SK-N-SH (cell line): ENCODE results near the gene FAM120B. TPM values are rescaled to one million over a fixed set of nuclear protein-coding genes. Genes with fewer than 3 reads are reported as not detected.

Experiments used
- CTCF ChIA-PET: fragments of 300-600, 350-600 bp; formaldehyde crosslinking; extraction: SDS; loops from one replicate; lab custom pipeline; 2021; lab: Yijun Ruan, JAX
- POLR2A ChIA-PET: fragments of 350-600 bp; sonication (Branson Sonifier 250); formaldehyde crosslinking; extraction: SDS; loops from one replicate; lab custom pipeline; 2020; ENCODE audit warnings: antibody characterized with exemption, inconsistent platforms; lab: Yijun Ruan, JAX
- DNase-seq: peaks from one replicate; pipeline ENCODE4 v3.0.0; 2012
- H2AFZ ChIP-seq: fragments of 200-600 bp; sonication (generic); 2 replicates; pipeline ENCODE4 v1.8.1; 2016; ENCODE audit warnings: antibody characterized with exemption, mild to moderate bottlenecking, low read depth
- H3F3A ChIP-seq: fragments of 200-600 bp; sonication (generic); replicated peaks from 2 replicates; pipeline ENCODE3; 2016; ENCODE audit warnings: antibody characterized with exemption, mild to moderate bottlenecking; ENCODE audit not compliant: insufficient read depth
- H3K27ac ChIP-seq, 2 experiments: fragments of 200-500 bp in 1 of 2; fragments of 200-600 bp in 1 of 2; sonication (Bioruptor generic) in 1 of 2; sonication (generic), shearing (Covaris generic) in 1 of 2; 2 replicates each; pipeline versions ENCODE4 v1.5.1 to v1.6.1; 2014 to 2016; ENCODE audit warnings: low read depth in 2 of 2, inconsistent platforms in 1 of 2, low read length in 1 of 2, mild to moderate bottlenecking in 1 of 2, mixed read lengths in 1 of 2
- H3K27me3 ChIP-seq: fragments of 200-600 bp; sonication (generic), shearing (Covaris generic); 2 replicates; pipeline ENCODE4 v1.6.1; 2016; ENCODE audit warnings: mixed run types; ENCODE audit not compliant: insufficient read depth
- H3K36me3 ChIP-seq, 2 experiments: fragments of 200-500 bp in 1 of 2; fragments of 200-600 bp in 1 of 2; sonication (Bioruptor generic) in 1 of 2; sonication (generic) in 1 of 2; replicated peaks in 1 of 2; 2 replicates each; pipeline versions ENCODE3 to v1.5.1; 2014 to 2016; ENCODE audit warnings: low read length in 1 of 2, mild to moderate bottlenecking in 1 of 2; ENCODE audit not compliant: insufficient read depth in 2 of 2, control insufficient read depth in 1 of 2
- H3K4me1 ChIP-seq, 2 experiments: fragments of 200-500 bp in 1 of 2; fragments of 200-600 bp in 1 of 2; sonication (Bioruptor generic) in 1 of 2; sonication (generic), shearing (Covaris generic) in 1 of 2; 2 replicates each; pipeline versions ENCODE4 v1.5.1 to v1.6.1; 2014 to 2016; ENCODE audit warnings: low read depth in 1 of 2, low read length in 1 of 2, mixed run types in 1 of 2; ENCODE audit not compliant: insufficient read depth in 2 of 2, control insufficient read depth in 1 of 2
- H3K4me2 ChIP-seq: fragments of 200-600 bp; sonication (generic), shearing (Covaris generic); 2 replicates; pipeline ENCODE4 v1.6.1; 2017; ENCODE audit warnings: mixed run types
- H3K4me3 ChIP-seq, 2 experiments: fragments of 200-500 bp in 1 of 2; fragments of 200-600 bp in 1 of 2; sonication (Bioruptor generic) in 1 of 2; sonication (generic), shearing (Covaris generic) in 1 of 2; 2 replicates each; pipeline versions ENCODE4 v1.5.1 to v1.8.1; 2014 to 2016; ENCODE audit warnings: low read depth in 2 of 2, inconsistent platforms in 1 of 2, low read length in 1 of 2, mild to moderate bottlenecking in 1 of 2, mixed read lengths in 1 of 2, moderate library complexity in 1 of 2
- H3K79me2 ChIP-seq: fragments of 200-600 bp; sonication (generic); 2 replicates; pipeline ENCODE4 v1.8.1; 2017; ENCODE audit warnings: mild to moderate bottlenecking; ENCODE audit not compliant: insufficient read depth
- H3K9ac ChIP-seq: fragments of 200-600 bp; sonication (generic); 2 replicates; pipeline ENCODE4 v1.6.1; 2017; ENCODE audit warnings: mixed run types
- H3K9me2 ChIP-seq: fragments of 200-600 bp; sonication (generic); 2 replicates; pipeline ENCODE4 v1.6.1; 2017; ENCODE audit warnings: mixed run types
- H3K9me3 ChIP-seq: fragments of 200-600 bp; sonication (generic); 2 replicates; pipeline ENCODE4 v1.6.1; 2017; ENCODE audit warnings: mixed run types, mild to moderate bottlenecking, moderate library complexity
- H4K20me1 ChIP-seq: fragments of 200-600 bp; sonication (generic); 2 replicates; pipeline ENCODE4 v1.6.1; 2017; ENCODE audit warnings: mild to moderate bottlenecking, mixed run types; ENCODE audit not compliant: insufficient read depth
- CHD2 ChIP-seq: fragments of 150-350 bp; IDR thresholded peaks from 2 replicates; pipeline ENCODE4 v1.6.1; 2018; ENCODE audit warnings: low read length; ENCODE audit not compliant: partially characterized antibody
- FOSL2 ChIP-seq: IDR thresholded peaks from 2 replicates; pipeline ENCODE4 v1.4.0; 2012; ENCODE audit warnings: low read depth, mild to moderate bottlenecking, moderate library complexity, borderline replicate concordance
- FOXJ3 ChIP-seq: sonication (generic); formaldehyde crosslinking; IDR thresholded peaks from 2 replicates; pipeline ENCODE4 v1.5.1; 2020; ENCODE audit warnings: mild to moderate bottlenecking, missing genetic modification reagents
- GATA2 ChIP-seq: sonication (generic); formaldehyde crosslinking; IDR thresholded peaks from 2 replicates; pipeline ENCODE4 v1.5.0; 2020; ENCODE audit warnings: mild to moderate bottlenecking, missing genetic modification reagents
- JUND ChIP-seq: IDR thresholded peaks from 2 replicates; pipeline ENCODE4 v1.4.0; 2012
- NFIC ChIP-seq: IDR thresholded peaks from 2 replicates; pipeline ENCODE4 v1.4.0; 2012; ENCODE audit warnings: borderline replicate concordance
- RAD21 ChIP-seq: IDR thresholded peaks from 2 replicates; pipeline ENCODE4 v1.6.1; 2012; ENCODE audit warnings: mild to moderate bottlenecking, low read length
- SIN3A ChIP-seq: IDR thresholded peaks from 2 replicates; pipeline ENCODE4 v1.6.1; 2012; ENCODE audit warnings: low read depth, mild to moderate bottlenecking, low read length, moderate library complexity, borderline replicate concordance
- TAF1 ChIP-seq: IDR thresholded peaks from 2 replicates; pipeline ENCODE4 v1.6.1; 2012; ENCODE audit warnings: low read depth, mild to moderate bottlenecking, low read length, moderate library complexity, borderline replicate concordance
- TEAD4 ChIP-seq: IDR thresholded peaks from 2 replicates; pipeline ENCODE4 v1.4.0; 2012; ENCODE audit warnings: mild to moderate bottlenecking, borderline replicate concordance; ENCODE audit not compliant: insufficient read depth
- WGBS: methylation state at CpG from one replicate; pipeline ENCODE4 v1.1.6; 2017; ENCODE audit warnings: low lambda C conversion rate; 5-methylcytosine and 5-hydroxymethylcytosine counted together
- polyA plus RNA-seq, 3 experiments: library from polyadenylated mRNA; depleted of rRNA; stranded (reverse); fragments of >200 nt; gene quantifications; 2 replicates each; pipeline ENCODE4 v1.2.3, GENCODE V29; 2012
- TF ChIP-seq, protein P1 (sequence below): IDR thresholded peaks from 2 replicates; pipeline ENCODE4 v1.6.1; 2012; ENCODE audit warnings: mild to moderate bottlenecking, low read depth, low read length, moderate library complexity
- TF ChIP-seq, protein P2 (sequence below): fragments of 150-350 bp; IDR thresholded peaks from 2 replicates; pipeline ENCODE4 v1.6.1; 2017; ENCODE audit warnings: antibody characterized with exemption, low read length, low read depth, borderline replicate concordance

The FAM120B gene
- polyA plus RNA-seq, 1 of the 3 experiments (the other 2 are of a cell fraction): 7.7 TPM

DNA sequence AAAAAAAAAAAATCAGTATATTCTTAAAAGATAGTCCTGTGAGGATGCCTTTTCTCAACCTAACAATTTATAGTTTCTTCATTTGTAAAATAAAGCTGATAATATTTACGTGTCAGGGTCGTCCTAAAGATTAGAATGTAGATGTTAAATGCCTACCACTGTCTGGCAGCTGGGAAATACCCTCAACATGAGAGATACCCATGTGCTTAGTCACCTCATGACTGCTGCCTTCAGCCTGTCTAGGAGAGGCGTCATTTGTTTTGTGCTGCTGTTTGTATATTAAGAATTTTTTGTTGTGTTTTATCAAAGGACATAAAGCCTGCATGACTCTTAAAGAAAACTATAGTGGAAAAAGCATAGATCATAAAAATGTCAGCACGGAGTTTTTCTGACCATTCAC is 9.5 kb downstream of the FAM120B start:
- Histone ChIP-seq H3F3A (peaks cover 5% of the 10 kb centered on the region), H4K20me1 (peaks cover 51% of the 10 kb centered on the region), H2AFZ (no peak overlapping the region), H3K4me3 (no peak overlapping the region), H3K4me2 (no peak overlapping the region), H3K4me1 (peaks cover 0 to 10% of the 10 kb centered on the region in 2 experiments; a peak in 1 of 4 replicates), H3K9me2 (no peaks in the 10 kb centered on the region), H3K79me2 (peaks cover 95% of the 10 kb centered on the region), H3K36me3 (peaks cover 22 to 49% of the 10 kb centered on the region in 2 experiments), H3K27me3 (no peaks in the 10 kb centered on the region), H3K27ac (no peak overlapping the region), H3K9ac (no peak overlapping the region), H3K9me3 (no peaks in the 10 kb centered on the region)
- TF ChIP-seq GATA2 (CRISPR knock-in tag) (no peak), FOXJ3 (CRISPR knock-in tag) (no peak), TEAD4 (no peak), SIN3A (no peak), TAF1 (no peak)
- ChIA-PET POLR2A (no interaction called here), CTCF (no interaction called here)
- no peak for DNase-seq
- 91% methylated on average over 4 of the region's 4 CpGs for WGBS

DNA sequence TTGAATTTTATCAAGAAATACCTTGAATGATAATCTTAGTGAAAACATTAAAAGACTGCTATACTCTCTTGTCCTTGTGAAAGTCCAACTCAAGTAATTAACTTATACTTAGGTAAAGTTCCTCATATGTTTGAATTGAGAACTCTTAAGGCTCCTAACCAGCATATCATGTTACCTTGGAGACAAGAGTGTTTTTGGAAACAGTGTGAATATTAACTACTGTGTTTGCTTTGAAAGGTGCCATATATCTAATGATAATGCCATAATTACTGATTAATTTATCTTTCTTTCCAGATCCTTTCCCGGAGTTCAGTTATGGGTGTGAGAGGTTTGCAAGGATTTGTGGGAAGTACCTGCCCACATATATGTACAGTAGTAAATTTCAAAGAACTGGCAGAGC is 10.5 kb downstream of the FAM120B start:
- ChIA-PET CTCF (interaction anchor here (1.1 kb wide), 1 partner anchor 485 kb away, joined by 5 read pairs; no protein-coding TSS in a partner anchor), POLR2A (no interaction called here)
- Histone ChIP-seq H3K9me2 (no peaks in the 10 kb centered on the region), H3K9me3 (no peaks in the 10 kb centered on the region), H3F3A (peaks cover 5% of the 10 kb centered on the region), H3K9ac (no peak overlapping the region), H4K20me1 (peaks cover 43% of the 10 kb centered on the region), H2AFZ (no peak overlapping the region), H3K4me3 (no peak overlapping the region), H3K4me1 (peaks cover 0 to 10% of the 10 kb centered on the region in 2 experiments; a peak in 1 of 4 replicates), H3K36me3 (peaks cover 31 to 48% of the 10 kb centered on the region in 2 experiments), H3K27me3 (no peaks in the 10 kb centered on the region), H3K4me2 (no peak overlapping the region), H3K27ac (no peak overlapping the region), H3K79me2 (peaks cover 93% of the 10 kb centered on the region)
- WGBS: 46% methylated on average over 1 of the region's 1 CpG
- TF ChIP-seq GATA2 (CRISPR knock-in tag): no peak
- TF ChIP-seq, protein P1, sequence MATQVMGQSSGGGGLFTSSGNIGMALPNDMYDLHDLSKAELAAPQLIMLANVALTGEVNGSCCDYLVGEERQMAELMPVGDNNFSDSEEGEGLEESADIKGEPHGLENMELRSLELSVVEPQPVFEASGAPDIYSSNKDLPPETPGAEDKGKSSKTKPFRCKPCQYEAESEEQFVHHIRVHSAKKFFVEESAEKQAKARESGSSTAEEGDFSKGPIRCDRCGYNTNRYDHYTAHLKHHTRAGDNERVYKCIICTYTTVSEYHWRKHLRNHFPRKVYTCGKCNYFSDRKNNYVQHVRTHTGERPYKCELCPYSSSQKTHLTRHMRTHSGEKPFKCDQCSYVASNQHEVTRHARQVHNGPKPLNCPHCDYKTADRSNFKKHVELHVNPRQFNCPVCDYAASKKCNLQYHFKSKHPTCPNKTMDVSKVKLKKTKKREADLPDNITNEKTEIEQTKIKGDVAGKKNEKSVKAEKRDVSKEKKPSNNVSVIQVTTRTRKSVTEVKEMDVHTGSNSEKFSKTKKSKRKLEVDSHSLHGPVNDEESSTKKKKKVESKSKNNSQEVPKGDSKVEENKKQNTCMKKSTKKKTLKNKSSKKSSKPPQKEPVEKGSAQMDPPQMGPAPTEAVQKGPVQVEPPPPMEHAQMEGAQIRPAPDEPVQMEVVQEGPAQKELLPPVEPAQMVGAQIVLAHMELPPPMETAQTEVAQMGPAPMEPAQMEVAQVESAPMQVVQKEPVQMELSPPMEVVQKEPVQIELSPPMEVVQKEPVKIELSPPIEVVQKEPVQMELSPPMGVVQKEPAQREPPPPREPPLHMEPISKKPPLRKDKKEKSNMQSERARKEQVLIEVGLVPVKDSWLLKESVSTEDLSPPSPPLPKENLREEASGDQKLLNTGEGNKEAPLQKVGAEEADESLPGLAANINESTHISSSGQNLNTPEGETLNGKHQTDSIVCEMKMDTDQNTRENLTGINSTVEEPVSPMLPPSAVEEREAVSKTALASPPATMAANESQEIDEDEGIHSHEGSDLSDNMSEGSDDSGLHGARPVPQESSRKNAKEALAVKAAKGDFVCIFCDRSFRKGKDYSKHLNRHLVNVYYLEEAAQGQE: no peak
- TF ChIP-seq NFIC: no peak
- TF ChIP-seq FOSL2: no peak
- TF ChIP-seq, protein P2, sequence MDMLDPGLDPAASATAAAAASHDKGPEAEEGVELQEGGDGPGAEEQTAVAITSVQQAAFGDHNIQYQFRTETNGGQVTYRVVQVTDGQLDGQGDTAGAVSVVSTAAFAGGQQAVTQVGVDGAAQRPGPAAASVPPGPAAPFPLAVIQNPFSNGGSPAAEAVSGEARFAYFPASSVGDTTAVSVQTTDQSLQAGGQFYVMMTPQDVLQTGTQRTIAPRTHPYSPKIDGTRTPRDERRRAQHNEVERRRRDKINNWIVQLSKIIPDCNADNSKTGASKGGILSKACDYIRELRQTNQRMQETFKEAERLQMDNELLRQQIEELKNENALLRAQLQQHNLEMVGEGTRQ: no peak
- no peak for TF ChIP-seq JUND
- no peak for TF ChIP-seq CHD2
- TF ChIP-seq SIN3A: no peak
- TF ChIP-seq RAD21: no peak
- DNase-seq: no peak
